ENCODE data around the gene STMN1. TPM values are rescaled to one million over a fixed set of nuclear protein-coding genes. Genes with fewer than 3 reads are reported as not detected.

Gene STMN1
- total and polyA plus RNA-seq, 2 of the 8 experiments (the other 6 are each of a cell fraction or from before 2014, with no cell fraction given) = 116 to 564 TPM

GRCh38 chr1:25945761-25946160 is 39.5 kb upstream of the STMN1 start:
- no peaks in the 10 kb centered on the region for H3K9me3 ChIP-seq (ENCODE audit: insufficient read depth in 2 of 2, low read depth in 1 of 2, low read length in 1 of 2)
- H3K4me1 ChIP-seq (replicated peaks in 1 of 4; ENCODE audit: control insufficient read depth in 3 of 4, insufficient read depth in 4 of 4, low read length in 3 of 4) = no peaks in the 10 kb centered on the region
- peaks cover 0 to 1% of the 10 kb centered on the region in 2 experiments for H4K20me1 ChIP-seq (replicated peaks in 1 of 2; ENCODE audit: control insufficient read depth in 1 of 2, insufficient read depth in 2 of 2, low read length in 2 of 2)
- no peak overlapping the region for H4K91ac ChIP-seq (replicated peaks; ENCODE audit: insufficient read length, low read length)
- H3K4ac ChIP-seq (replicated peaks; ENCODE audit: insufficient read length, low read depth, low read length) = no peak overlapping the region
- no peak overlapping the region for H2BK5ac ChIP-seq (ENCODE audit: low read depth, low read length)
- no peaks in the 10 kb centered on the region for H3K23me2 ChIP-seq (ENCODE audit: low read depth, low read length)
- FAIRE-seq = no peak
- H3K27me3 ChIP-seq (replicated peaks in 1 of 4; ENCODE audit: control insufficient read depth in 3 of 4, extremely low read depth in 1 of 4, insufficient read depth in 3 of 4, low read length in 3 of 4) = no peaks in the 10 kb centered on the region
- no peaks in the 10 kb centered on the region for H3K36me3 ChIP-seq (ENCODE audit: control insufficient read depth in 2 of 4, insufficient read depth in 4 of 4, low read length in 3 of 4)
- H4K8ac ChIP-seq (ENCODE audit: extremely low read depth, insufficient read depth, low read length) = no peak overlapping the region
- H3K4me3 ChIP-seq (ENCODE audit: extremely low read depth in 1 of 4, insufficient read depth in 2 of 4, low read depth in 3 of 4, low read length in 4 of 4) = no peak overlapping the region
- no peaks in the 10 kb centered on the region for H3K79me2 ChIP-seq (ENCODE audit: control insufficient read depth in 1 of 2, insufficient read depth in 2 of 2, low read length in 2 of 2)
- no peak overlapping the region for H4K5ac ChIP-seq (ENCODE audit: insufficient read length, low read depth, low read length)
- WGBS, 2 experiments (ENCODE audit: extremely low coverage in 1 of 2, insufficient coverage in 1 of 2, insufficient read length in 1 of 2, insufficient replicate concordance in 2 of 2, low coverage in 1 of 2, low lambda C conversion rate in 2 of 2, missing lambda C conversion rate in 1 of 2) = 86% methylated on average over 5 of the region's 5 CpGs; no CpG with 5 or more reads in 1 of the 2 experiments
- H3K23ac ChIP-seq (ENCODE audit: insufficient read length) = no peak overlapping the region
- ChIA-PET CTCF (ENCODE audit: partially characterized antibody) (interaction anchor here (2.3 kb wide), 1 partner anchor 51 kb away, joined by 9 read pairs; no protein-coding TSS in a partner anchor), POLR2A (ENCODE audit: partially characterized antibody) (interaction anchor here (1.2 to 1.6 kb wide), 2 partner anchors 10 to 39 kb away, joined by 3 to 6 read pairs; no protein-coding TSS in a partner anchor)
- H2BK20ac ChIP-seq (ENCODE audit: low read length) = no peak overlapping the region
- H2BK15ac ChIP-seq (ENCODE audit: low read length) = no peak overlapping the region
- no peak overlapping the region for H3K9ac ChIP-seq (replicated peaks in 1 of 4; ENCODE audit: extremely low read depth in 1 of 4, low read depth in 3 of 4, low read length in 3 of 4)
- H3K79me1 ChIP-seq (ENCODE audit: low read depth, low read length) = no peaks in the 10 kb centered on the region
- H3K14ac ChIP-seq (ENCODE audit: insufficient read length) = no peak overlapping the region
- no peak overlapping the region for H2BK120ac ChIP-seq (replicated peaks; ENCODE audit: low read depth, low read length)
- DNase-seq (ENCODE audit: low read depth in 1 of 2, low spot score in 2 of 2) = no peak
- H3K4me2 ChIP-seq (ENCODE audit: insufficient read depth in 1 of 2, low read depth in 2 of 2, low read length in 2 of 2) = no peak overlapping the region
- H2AK5ac ChIP-seq (ENCODE audit: low read depth, low read length) = no peak overlapping the region
- H3K27ac ChIP-seq (ENCODE audit: low read depth, low read length) = no peak overlapping the region
- no peak overlapping the region for H2BK12ac ChIP-seq (ENCODE audit: low read depth, low read length)
- H3K18ac ChIP-seq (ENCODE audit: extremely low read depth, low read length) = no peak overlapping the region
- no peak overlapping the region for H2AFZ ChIP-seq (ENCODE audit: low read length)
- H3K56ac ChIP-seq (replicated peaks; ENCODE audit: insufficient read length, low read depth, low read length) = no peak overlapping the region
- TF ChIP-seq CTBP2 (IDR thresholded peaks at IDR 0.05; ENCODE audit: borderline replicate concordance, insufficient read depth, insufficient read length, low read length) (no peak), CTCF (IDR thresholded peaks at IDR 0.05; ENCODE audit: control extremely low read depth in 1 of 3, insufficient read depth in 1 of 3, low read depth in 1 of 3, low read length in 3 of 3) (no peak), SIRT6 (IDR thresholded peaks at IDR 0.05; ENCODE audit: low read length) (no peak), GTF2F1 (IDR thresholded peaks at IDR 0.05; ENCODE audit: borderline replicate concordance, low read depth, low read length) (no peak), JUN (IDR thresholded peaks at IDR 0.05; ENCODE audit: low read depth, low read length) (no peak), POU5F1 (IDR thresholded peaks at IDR 0.05; ENCODE audit: low read depth, low read length) (no peak), ATF3 (IDR thresholded peaks at IDR 0.05; ENCODE audit: insufficient read depth, low read depth, low read length) (no peak), YY1 (IDR thresholded peaks at IDR 0.05; ENCODE audit: low read depth, low read length) (no peak)
- TF ChIP-seq, protein P1, sequence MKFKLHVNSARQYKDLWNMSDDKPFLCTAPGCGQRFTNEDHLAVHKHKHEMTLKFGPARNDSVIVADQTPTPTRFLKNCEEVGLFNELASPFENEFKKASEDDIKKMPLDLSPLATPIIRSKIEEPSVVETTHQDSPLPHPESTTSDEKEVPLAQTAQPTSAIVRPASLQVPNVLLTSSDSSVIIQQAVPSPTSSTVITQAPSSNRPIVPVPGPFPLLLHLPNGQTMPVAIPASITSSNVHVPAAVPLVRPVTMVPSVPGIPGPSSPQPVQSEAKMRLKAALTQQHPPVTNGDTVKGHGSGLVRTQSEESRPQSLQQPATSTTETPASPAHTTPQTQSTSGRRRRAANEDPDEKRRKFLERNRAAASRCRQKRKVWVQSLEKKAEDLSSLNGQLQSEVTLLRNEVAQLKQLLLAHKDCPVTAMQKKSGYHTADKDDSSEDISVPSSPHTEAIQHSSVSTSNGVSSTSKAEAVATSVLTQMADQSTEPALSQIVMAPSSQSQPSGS (IDR thresholded peaks at IDR 0.05; ENCODE audit: low read length) = no peak

Measured in H1 (cell line).